Measurements from ENCODE around the gene SH3GL2. TPM values are rescaled to one million over a fixed set of nuclear protein-coding genes. Genes with fewer than 3 reads are reported as not detected.
"Not testable (repeated sequence)": the region's sequence is repeated elsewhere in the genome, so short reads cannot be mapped to it uniquely, and the experiment has no call there.

The SH3GL2 gene
- total RNA-seq, 2 donors from 2014 or later, result 0.22 to 1.4 TPM

GRCh38 chr9:17730899-17731298, 152.0 kb downstream of the SH3GL2 start:
- intact Hi-C loops (cut with DNase I, micrococcal nuclease), result no loop called here
- DNase-seq (no peak), ATAC-seq (no peak)

- ATAC-seq (no peak), DNase-seq (no peak)
- intact Hi-C loops (cut with DNase I, micrococcal nuclease), result no loop called here
Measured at GRCh38 chr9:17731308-17731707, 152.4 kb downstream of the SH3GL2 start.

DNA sequence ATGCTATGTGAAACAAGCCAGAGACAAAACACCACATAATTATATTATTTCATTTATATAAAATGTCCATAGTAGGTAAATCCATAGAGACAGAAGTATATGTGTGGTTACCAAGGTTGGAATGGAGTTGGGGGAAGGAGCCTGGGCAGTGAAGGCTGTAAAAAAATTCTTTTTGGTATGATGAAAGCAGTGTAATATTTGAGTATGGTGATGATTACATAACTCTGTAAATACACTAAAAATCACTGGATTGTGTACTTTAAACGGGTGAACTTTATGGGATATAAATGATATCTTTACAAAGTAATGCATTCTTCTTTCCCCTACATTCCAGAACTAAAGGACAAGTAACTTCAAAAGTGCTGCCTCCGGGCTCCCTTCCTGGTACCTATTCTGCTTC, 155.8 kb downstream of the SH3GL2 start:
- DNase-seq, result no peak
- intact Hi-C loops (cut with DNase I, micrococcal nuclease), result no loop called here
- ATAC-seq, result no peak

DNA sequence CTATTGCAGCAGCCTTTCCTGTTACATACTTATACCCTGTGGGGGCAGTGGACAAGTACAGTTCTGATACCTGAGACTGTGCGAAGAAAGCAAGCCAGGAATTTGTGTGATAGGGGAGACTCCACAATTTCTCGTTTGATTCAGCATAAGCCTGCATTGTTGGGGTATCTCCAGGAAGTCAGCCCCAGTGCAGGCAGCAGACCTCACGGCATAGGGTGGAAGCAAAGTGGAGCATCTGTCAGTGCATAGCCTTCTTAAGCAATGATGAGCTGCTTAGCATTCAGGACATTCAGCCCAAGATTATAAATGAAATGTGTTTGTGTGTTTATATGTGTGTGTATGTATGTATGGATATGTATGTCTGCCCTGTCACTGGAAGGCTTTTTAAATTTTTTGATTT, 157.0 kb downstream of the SH3GL2 start:
- intact Hi-C loops (cut with DNase I, micrococcal nuclease), result no loop called here
- ATAC-seq, result no peak
- DNase-seq, result no peak

GRCh38 chr9:17739022-17739421, 160.2 kb downstream of the SH3GL2 start:
- no peak for ATAC-seq

GRCh38 chr9:17739736-17740135, 160.9 kb downstream of the SH3GL2 start:
- ATAC-seq, result no peak
- DNase-seq, result no peak
- intact Hi-C loops (cut with DNase I, micrococcal nuclease), result no loop called here

More at GRCh38 chr9:17739022-17739421, 160.2 kb downstream of the SH3GL2 start:
- intact Hi-C loops (cut with DNase I, micrococcal nuclease), result no loop called here
- no peak for DNase-seq

- no peak for DNase-seq
- intact Hi-C loops (cut with DNase I, micrococcal nuclease), result no loop called here
- ATAC-seq, result no peak
Measured at GRCh38 chr9:17742067-17742466, 163.2 kb downstream of the SH3GL2 start.

GRCh38 chr9:17744786-17745185, 165.9 kb downstream of the SH3GL2 start:
- intact Hi-C loops (cut with DNase I, micrococcal nuclease), result no loop called here
- ATAC-seq (no peak), DNase-seq (no peak)

DNA sequence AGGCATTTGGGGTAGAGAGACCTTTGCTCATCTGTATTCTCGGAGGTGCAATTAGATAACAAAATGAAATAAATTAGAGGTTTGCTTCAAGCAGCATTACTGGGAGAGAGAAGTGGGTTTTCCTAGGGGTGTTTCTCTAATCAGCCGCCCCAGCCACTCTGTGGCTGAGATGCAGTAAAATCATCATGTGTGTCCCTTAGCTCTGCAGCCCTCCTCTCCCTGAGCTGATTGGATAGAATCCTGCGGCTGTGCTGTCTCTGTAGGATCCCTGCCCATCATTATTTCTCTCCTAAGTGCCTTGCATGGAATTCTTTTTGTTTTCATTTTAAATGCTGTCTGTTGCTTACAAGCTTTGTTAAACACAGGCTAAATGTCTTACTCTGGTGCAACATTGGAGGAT, 171.4 kb downstream of the SH3GL2 start:
- intact Hi-C loops (cut with DNase I, micrococcal nuclease), result no loop called here
- ATAC-seq (no peak), DNase-seq (no peak)

DNA sequence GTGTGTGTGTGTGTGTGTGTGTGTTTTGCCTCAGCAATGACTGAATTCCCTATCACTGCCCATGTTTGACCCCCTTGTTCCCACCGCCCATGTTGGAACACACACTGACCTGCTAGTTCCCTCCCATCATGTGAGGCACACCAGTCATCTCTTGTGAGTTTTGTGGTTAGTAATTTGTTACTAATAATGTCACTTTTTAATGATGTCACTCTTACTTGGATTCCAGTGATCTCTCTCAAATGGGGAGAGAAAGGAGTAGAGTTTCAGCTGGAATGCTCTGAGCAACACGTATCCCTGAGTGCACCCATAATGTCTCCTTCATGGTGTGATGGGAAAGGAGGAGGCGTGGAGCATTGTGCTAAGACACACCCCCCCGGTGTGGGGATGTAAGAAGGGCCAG, 172.6 kb downstream of the SH3GL2 start:
- intact Hi-C loops (cut with DNase I, micrococcal nuclease), result no loop called here
- DNase-seq (no peak), ATAC-seq (no peak)

DNA sequence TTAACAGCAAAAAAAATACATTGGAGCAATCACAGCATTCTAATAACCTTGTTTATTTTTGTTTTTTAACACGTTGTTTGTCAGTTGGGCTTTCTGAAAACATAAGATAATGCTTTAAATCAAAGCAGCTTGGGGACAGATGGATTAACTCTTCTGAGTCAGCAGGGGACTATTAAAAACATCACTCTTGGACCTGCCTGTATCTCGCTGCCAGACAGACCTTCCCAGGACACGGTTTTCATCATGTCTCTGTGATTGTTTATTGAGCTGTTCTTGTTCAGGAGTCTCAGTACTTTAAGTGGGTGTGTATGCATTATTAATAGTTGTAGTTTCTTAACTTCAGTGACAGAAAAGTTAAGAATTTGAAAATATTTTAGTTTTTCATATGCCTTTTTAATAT, 173.2 kb downstream of the SH3GL2 start:
- DNase-seq (no peak), ATAC-seq (no peak)
- intact Hi-C loops (cut with DNase I, micrococcal nuclease), result no loop called here

GRCh38 chr9:17757816-17758215, 178.9 kb downstream of the SH3GL2 start:
- DNase-seq, result no peak
- intact Hi-C loops (cut with DNase I, micrococcal nuclease), result no loop called here
- no peak for ATAC-seq

DNA sequence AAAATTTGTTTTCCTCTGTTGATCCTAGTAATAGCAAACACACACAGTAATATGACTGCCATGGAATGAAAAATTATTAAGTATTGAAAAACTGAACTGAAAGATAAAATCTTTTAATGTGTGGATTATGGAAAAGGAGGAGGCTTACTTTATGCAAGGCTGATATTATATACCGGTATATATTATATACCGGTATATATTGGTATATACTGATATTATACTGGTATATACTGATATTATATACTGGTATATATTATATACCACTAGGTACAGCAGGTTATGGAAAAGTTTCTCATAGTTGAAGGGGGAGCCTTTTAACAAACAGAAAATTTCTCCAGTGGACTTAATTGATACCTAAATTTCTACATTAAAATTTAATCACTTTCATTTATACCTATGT, 181.4 kb downstream of the SH3GL2 start:
- intact Hi-C loops (cut with DNase I, micrococcal nuclease), result no loop called here
- no peak for ATAC-seq
- DNase-seq, result no peak

DNA sequence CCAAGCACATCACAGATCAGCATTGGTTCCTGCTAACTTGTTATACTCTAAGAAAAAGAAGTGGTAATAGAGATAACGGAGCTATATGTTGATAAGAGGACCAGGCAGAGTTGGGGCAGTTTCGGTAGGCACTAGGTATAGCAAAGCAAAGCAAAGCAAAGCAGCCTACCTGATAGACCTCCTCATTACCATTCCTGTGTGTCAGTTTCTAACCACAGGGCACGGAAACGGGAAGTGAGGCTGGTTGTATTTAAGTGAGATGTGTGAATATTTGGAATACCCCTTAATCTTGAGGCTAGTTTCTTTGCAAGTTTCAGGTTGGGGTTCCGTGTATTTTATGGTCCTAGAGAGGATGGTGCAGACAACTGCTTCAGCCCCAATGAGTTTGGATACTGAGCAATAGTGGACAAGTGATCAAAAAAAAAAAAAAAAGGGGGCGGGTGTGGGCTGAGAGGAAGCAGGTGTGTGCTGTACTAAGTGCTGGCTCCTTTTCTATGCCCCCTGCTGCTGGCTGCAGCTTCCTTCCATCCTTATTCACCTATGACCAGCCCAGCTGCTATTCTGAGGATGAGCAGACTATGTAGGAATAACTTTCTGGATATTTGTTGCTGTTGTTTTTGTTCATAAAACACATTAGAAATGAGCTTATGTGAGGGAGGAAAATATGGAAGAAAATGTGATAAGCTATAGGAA, 183.3 kb downstream of the SH3GL2 start:
- ATAC-seq, result no peak
- DNase-seq, result no peak
- intact Hi-C loops (cut with DNase I, micrococcal nuclease), result no loop called here

DNA sequence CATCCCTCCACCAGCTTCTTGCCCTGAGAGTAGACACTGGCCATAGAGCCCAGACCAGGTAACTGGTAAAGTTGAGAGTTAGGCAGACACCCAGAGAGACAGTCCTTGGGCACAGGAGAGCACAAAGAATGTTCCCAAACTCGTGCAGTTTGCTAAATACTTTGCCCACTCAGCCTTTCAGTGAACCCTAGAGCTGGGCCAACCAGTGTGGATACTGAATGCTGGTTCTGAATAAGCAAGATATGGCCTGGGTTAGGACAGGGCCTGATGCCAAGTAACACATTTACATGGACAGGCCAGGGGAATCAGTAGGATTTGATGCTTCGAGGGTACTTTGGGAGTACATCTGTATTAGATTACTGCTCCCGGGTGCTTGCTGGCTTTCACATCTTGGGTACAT, 185.4 kb downstream of the SH3GL2 start:
- no peak for DNase-seq
- ATAC-seq, result no peak
- intact Hi-C loops (cut with DNase I, micrococcal nuclease), result no loop called here

DNA sequence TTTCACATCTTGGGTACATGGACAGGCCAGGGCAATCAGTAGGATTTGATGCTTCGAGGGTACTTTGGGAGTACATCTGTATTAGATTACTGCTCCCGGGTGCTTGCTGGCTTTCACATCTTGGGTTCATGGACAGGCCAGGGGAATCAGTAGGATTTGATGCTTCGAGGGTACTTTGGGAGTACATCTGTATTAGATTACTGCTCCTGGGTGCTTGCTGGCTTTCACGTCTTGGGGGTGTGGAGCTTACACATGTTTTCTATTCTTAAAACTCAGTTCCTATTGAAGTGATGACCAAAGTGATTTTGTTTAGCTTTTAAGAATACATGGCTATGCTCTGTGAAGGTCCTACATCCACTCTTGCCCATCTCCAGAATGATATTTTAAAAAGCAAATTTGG, 186.3 kb downstream of the SH3GL2 start:
- intact Hi-C loops (cut with DNase I, micrococcal nuclease); ATAC-seq; DNase-seq: not testable (repeated sequence)

- ATAC-seq (no peak), DNase-seq (no peak)
- intact Hi-C loops (cut with DNase I, micrococcal nuclease), result no loop called here
Measured at GRCh38 chr9:17772223-17772622, 193.4 kb downstream of the SH3GL2 start.

DNA sequence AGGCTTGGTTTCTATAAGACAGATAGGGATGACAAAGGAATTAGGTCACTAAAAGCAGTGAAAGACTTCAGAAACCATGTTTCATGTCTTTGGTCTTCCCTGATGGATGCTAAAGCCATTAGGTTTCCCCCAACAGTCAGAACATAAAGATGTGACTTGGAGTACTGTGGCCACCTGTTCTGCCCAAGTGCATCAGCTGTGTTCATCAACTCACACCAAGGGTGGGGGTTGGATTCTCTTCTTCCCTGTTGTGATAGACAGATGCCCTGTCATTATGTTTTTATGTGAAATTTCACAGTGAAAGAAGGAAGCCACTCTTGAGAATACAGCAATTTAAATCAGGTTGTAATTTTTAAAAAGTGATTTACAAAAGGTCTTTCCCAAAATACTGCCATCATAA, 196.8 kb downstream of the SH3GL2 start:
- intact Hi-C loops (cut with DNase I, micrococcal nuclease), result no loop called here
- ATAC-seq, result no peak

DNA sequence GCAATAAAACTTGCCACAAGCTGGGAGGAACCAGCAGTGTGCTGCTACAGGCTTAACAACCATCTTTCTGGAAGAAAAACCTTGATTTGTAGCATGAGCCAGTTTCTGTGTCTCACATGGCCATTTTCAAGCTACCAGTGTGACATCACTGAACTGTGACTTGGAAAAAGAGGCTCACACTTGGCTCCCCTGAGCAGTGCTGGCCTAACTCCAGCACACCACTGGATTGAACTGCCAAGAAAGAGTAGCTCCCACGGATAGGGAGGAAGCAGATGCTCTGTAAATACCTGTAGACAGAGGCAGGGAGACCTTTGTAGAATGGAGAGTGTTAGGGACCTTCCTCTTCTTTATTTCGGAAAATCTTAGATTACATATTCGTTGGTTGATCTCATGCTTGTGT, 197.9 kb downstream of the SH3GL2 start:
- intact Hi-C loops (cut with DNase I, micrococcal nuclease), result no loop called here
- no peak for ATAC-seq
- DNase-seq, result no peak

More for the DNA sequence above, 196.8 kb downstream of the SH3GL2 start:
- DNase-seq, result no peak

DNA sequence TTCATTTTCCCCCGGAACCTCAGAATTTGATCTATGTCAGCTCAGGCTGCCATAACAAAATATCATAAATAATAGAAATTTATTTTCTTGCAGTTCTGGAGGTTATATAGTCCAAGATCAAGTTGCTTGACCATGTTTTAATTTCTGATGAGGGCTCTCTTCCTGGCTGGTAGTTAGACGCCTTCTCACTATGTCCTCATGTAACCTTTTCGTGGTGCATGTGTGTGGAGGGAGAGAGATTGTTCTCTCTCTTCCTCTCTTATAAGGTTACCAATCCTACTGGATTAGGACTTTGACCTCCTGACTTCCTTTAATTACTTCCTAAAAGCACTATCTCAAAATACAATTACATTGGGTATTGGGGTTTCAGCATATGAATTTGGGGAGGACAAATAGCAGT, 198.6 kb downstream of the SH3GL2 start:
- intact Hi-C loops (cut with DNase I, micrococcal nuclease), result no loop called here
- no peak for ATAC-seq
- DNase-seq, result no peak

GRCh38 chr9:17782430-17783149, 203.7 kb downstream of the SH3GL2 start:
- DNase-seq (no peak), ATAC-seq (no peak)
- intact Hi-C loops (cut with DNase I, micrococcal nuclease), result no loop called here
